Pancreas (tissue), 10 donors: Measurements from ENCODE around the gene ZNF280C. TPM values are rescaled to one million over a fixed set of nuclear protein-coding genes. Genes with fewer than 3 reads are reported as not detected.
A peak's percentile ranks its signal among the peaks of the same experiment; 100 is the strongest.

Experiments
- ATAC-seq, 4 donors: fragments of 200-7000 bp; cut with Tn5 transposase; one replicate each; pipeline versions ENCODE4 v1.8.0 to v1.9.1; 2020; ENCODE audit warnings: mild to moderate bottlenecking in 4 of 4, moderate library complexity in 4 of 4
- DNase-seq, 6 donors: peaks; one replicate each; pipeline ENCODE4 v3.0.0-alpha.2; 2020
- FAIRE-seq: peaks from 2 replicates; lab custom pipeline; 2012; peaks lifted over from hg19 to GRCh38; lab: Jason Lieb, UNC
- H3K27ac ChIP-seq, 4 donors: fragments of 200-600 bp; sonication (generic); 1 replicate in 3 of 4; 2 replicates in 1 of 4; pipeline versions ENCODE4 v1.5.0 to v1.8.0; 2020
- H3K27me3 ChIP-seq, 4 donors: fragments of 200-600 bp; one replicate each; pipeline ENCODE4 v1.8.0; 2021
- H3K36me3 ChIP-seq, 3 donors: fragments of 200-600 bp; sonication (generic) in 1 of 3; one replicate each; pipeline versions ENCODE4 v1.5.0 to v1.8.0; 2020 to 2021
- H3K4me1 ChIP-seq, 3 donors: fragments of 200-600 bp; one replicate each; pipeline ENCODE4 v1.8.0; 2021
- H3K4me3 ChIP-seq, 4 donors: fragments of 200-600 bp; sonication (generic) in 2 of 4; one replicate each; pipeline versions ENCODE4 v1.5.0 to v1.8.0; 2020 to 2021
- H3K9me3 ChIP-seq, 4 donors: fragments of 200-600 bp; one replicate each; pipeline ENCODE4 v1.8.0; 2021
- WGBS, 2 donors: extraction: QIAGEN DNeasy Blood & Tissue Kit; methylation state at CpG; one replicate each; pipeline ENCODE4 v1.1.7; 2013; 5-methylcytosine and 5-hydroxymethylcytosine counted together
- intact Hi-C, 3 donors: fragments of 100-400 bp; cut with DNase I; formaldehyde crosslinking; loops; one replicate each; pipeline versions ENCODE4 v1.11.1 to v1.14.2; 2022
- polyA plus RNA-seq, 2 donors: library from polyadenylated mRNA; stranded (reverse); fragments of 200-250 nt; gene quantifications; one replicate each; pipeline ENCODE4 v1.2.3, GENCODE V29; 2013
- total RNA-seq, 6 donors: library from RNA; stranded (reverse); fragmentation: NEBNext Ultra II Directional in 4 of 6; extraction: Animal tissue kit (Norgen Biotek cat#: 25700) in 4 of 6; gene quantifications; one replicate each; pipeline versions ENCODE4 v1.2.1 to v1.2.4, GENCODE V29; 2021 to 2023
- TF ChIP-seq, protein P1 (sequence below), 4 donors: fragments of 200-600 bp; sonication (generic) in 3 of 4; IDR thresholded peaks; one replicate each; pipeline versions ENCODE4 v1.5.0 to v1.8.0; 2021; ENCODE audit warnings: antibody characterized with exemption in 4 of 4
- donor health status: healthy with polysubstance abuse.
- donor health status: DM: no; HTN: no; CAD: no; lungs with moderate emphysema.
- donor health status: DM: no; HTN: no; CAD: no.
- donor health status: control.
- donor health status: control.
- donor health status: Bipolar disorder and iron deficiency.
- donor health status: DM: yes; HTN: yes; CAD: no.
- donor health status: DM: no; HTN: no; CAD: no.
- donor health status: DM: no; HTN: no; CAD: no.
- donor health status: DM: yes; HTN: yes; CAD: no.

ZNF280C gene
- total and polyA plus RNA-seq, 8 donors, result 0.61 to 2.5 (median 1.4) TPM

GRCh38 chrX:130176942-130177341 is 91.8 kb downstream of the ZNF280C start:
- Histone ChIP-seq H3K9me3 (no peaks in the 10 kb centered on the region), H3K27me3 (peaks cover 0 to 8% (median 0%) of the 10 kb centered on the region in 4 donors), H3K36me3 (no peaks in the 10 kb centered on the region), H3K4me1 (no peaks in the 10 kb centered on the region), H3K27ac (no peak overlapping the region), H3K4me3 (no peak overlapping the region)
- 51 to 53% methylated on average over 4 of the region's 4 CpGs for WGBS, 2 donors
- TF ChIP-seq, protein P1, sequence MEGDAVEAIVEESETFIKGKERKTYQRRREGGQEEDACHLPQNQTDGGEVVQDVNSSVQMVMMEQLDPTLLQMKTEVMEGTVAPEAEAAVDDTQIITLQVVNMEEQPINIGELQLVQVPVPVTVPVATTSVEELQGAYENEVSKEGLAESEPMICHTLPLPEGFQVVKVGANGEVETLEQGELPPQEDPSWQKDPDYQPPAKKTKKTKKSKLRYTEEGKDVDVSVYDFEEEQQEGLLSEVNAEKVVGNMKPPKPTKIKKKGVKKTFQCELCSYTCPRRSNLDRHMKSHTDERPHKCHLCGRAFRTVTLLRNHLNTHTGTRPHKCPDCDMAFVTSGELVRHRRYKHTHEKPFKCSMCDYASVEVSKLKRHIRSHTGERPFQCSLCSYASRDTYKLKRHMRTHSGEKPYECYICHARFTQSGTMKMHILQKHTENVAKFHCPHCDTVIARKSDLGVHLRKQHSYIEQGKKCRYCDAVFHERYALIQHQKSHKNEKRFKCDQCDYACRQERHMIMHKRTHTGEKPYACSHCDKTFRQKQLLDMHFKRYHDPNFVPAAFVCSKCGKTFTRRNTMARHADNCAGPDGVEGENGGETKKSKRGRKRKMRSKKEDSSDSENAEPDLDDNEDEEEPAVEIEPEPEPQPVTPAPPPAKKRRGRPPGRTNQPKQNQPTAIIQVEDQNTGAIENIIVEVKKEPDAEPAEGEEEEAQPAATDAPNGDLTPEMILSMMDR (IDR thresholded peaks at IDR 0.05), result no peak
- no peak for DNase-seq
- intact Hi-C loops, result no loop called here
- ATAC-seq, result no peak
- FAIRE-seq, result no peak

DNA sequence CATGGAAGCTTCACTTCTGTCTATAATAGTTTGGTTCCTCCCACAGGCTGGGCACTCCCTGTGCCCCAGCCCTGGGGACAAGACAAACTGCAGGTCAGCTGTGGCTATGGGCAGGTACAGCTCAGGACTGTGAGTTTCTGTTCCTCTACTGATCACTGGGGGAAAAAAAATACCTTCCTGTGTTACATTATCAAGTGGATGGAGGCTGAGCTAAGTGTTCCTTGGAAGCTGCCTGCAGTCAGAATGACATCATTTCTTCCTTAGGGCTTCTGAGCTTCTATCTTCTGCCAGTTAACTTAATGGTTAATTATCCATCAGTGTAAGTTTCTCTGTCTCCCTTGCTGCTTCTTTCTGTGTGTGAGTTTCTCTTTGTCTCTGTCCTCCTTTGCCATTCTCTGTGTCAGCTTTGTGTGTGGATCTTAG is 92.3 kb downstream of the ZNF280C start:
- Histone ChIP-seq H3K4me3 (no peak overlapping the region), H3K36me3 (no peaks in the 10 kb centered on the region), H3K4me1 (no peaks in the 10 kb centered on the region), H3K27me3 (peaks cover 0 to 4% (median 0%) of the 10 kb centered on the region in 4 donors), H3K27ac (no peak overlapping the region), H3K9me3 (no peaks in the 10 kb centered on the region)
- TF ChIP-seq, protein P1 (IDR thresholded peaks at IDR 0.05), result no peak
- intact Hi-C loops, result no loop called here
- no peak for DNase-seq
- no peak for FAIRE-seq
- ATAC-seq, result no peak

DNA sequence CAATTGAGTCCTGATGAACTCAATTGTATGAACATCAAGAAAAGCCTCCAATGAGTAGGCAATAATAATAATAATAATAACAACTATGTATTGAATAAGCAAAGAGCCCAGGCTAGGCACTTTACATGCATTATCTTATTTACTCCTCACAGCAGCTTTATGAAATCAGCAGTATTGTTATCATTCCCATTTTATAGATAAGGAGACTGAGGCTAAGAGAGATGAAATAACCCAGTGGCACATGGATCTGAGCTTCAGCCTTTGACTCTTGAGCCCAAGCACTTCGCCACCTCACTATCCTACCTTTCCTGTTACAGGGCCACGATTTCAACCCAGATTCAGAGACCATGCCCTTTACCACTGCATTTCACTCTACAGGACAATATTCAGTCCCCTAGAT is 93.8 kb downstream of the ZNF280C start:
- no peak for ATAC-seq
- WGBS, 2 donors, result 59 to 95% methylated on average over 2 of the region's 2 CpGs
- DNase-seq, result no peak
- Histone ChIP-seq H3K4me3 (no peak overlapping the region), H3K27me3 (peaks cover 0 to 6% (median 2%) of the 10 kb centered on the region in 4 donors), H3K4me1 (no peaks in the 10 kb centered on the region), H3K27ac (no peak overlapping the region), H3K9me3 (no peaks in the 10 kb centered on the region), H3K36me3 (no peaks in the 10 kb centered on the region)
- no peak for FAIRE-seq
- intact Hi-C loops, result no loop called here
- TF ChIP-seq, protein P1 (IDR thresholded peaks at IDR 0.05), result no peak

- no peaks in the 10 kb centered on the region for H3K9me3 ChIP-seq
- DNase-seq (no peak), ATAC-seq (peak in 3 of 4 donors; percentile 31 to 52 (median 33)), FAIRE-seq (no peak)
- intact Hi-C loops, result no loop called here
- H3K27ac ChIP-seq, result peak overlapping the region in 2 of 4 donors; percentile 18 to 25
- peaks cover 0 to 9% (median 3%) of the 10 kb centered on the region in 4 donors for H3K27me3 ChIP-seq
- WGBS, 2 donors, result 41 to 45% methylated on average over 10 of the region's 10 CpGs
- no peaks in the 10 kb centered on the region for H3K36me3 ChIP-seq
- no peaks in the 10 kb centered on the region for H3K4me1 ChIP-seq
- TF ChIP-seq, protein P1 (IDR thresholded peaks at IDR 0.05), result no peak
- no peak overlapping the region for H3K4me3 ChIP-seq
Observed at GRCh38 chrX:130174045-130174704, 94.5 kb downstream of the ZNF280C start.
